Endothelial cell of umbilical vein (primary cell): ENCODE measurements around the gene RARRES2.

Experiments used
- CTCF ChIP-seq, 2 donors: IDR thresholded peaks; 1 replicate in 1 of 2; 2 replicates in 1 of 2; pipeline ENCODE4 v1.5.1; 2011; ENCODE audit warnings: low read length in 2 of 2, mild to moderate bottlenecking in 2 of 2, moderate library complexity in 2 of 2, control low read depth in 1 of 2, inconsistent platforms in 1 of 2, low read depth in 1 of 2; ENCODE audit not compliant: insufficient read depth in 1 of 2; ENCODE audit errors: extremely low read depth in 1 of 2
- MYC ChIP-seq: IDR thresholded peaks from one replicate; pipeline ENCODE4 v1.6.1; 2011; ENCODE audit warnings: mild to moderate bottlenecking, low read depth, low read length
- POLR2AphosphoS5 ChIP-seq: IDR thresholded peaks from 2 replicates; pipeline ENCODE4 v1.6.1; 2012; ENCODE audit warnings: low read depth, mild to moderate bottlenecking, control low read depth, low read length, moderate library complexity; ENCODE audit not compliant: insufficient read depth

- no peak for TF ChIP-seq MYC
- no peak for TF ChIP-seq CTCF (IDR thresholded peaks at IDR 0.05; ENCODE audit: extremely low read depth in 1 of 2, insufficient read depth in 1 of 2, low read depth in 1 of 2, low read length in 2 of 2)
- no peak for TF ChIP-seq POLR2AphosphoS5
These were observed 29.9 kb upstream of the RARRES2 start for GRCh38 chr7:150371131-150371995.
